Epithelial cell of proximal tubule (primary cell): ENCODE results near the gene RBM15B. TPM values are rescaled to one million over a fixed set of nuclear protein-coding genes. Genes with fewer than 3 reads are reported as not detected.

Experiments used
- DNase-seq: peaks from one replicate; pipeline ENCODE4 v3.0.0-alpha.2; 2011; ENCODE audit warnings: low read depth
- H3K4me3 ChIP-seq: 2 replicates; pipeline ENCODE4 v1.5.1; 2011; ENCODE audit warnings: low read depth, mild to moderate bottlenecking, low read length
- CTCF ChIP-seq: conservative IDR thresholded peaks from 2 replicates; pipeline ENCODE4 v1.5.1; 2012; ENCODE audit warnings: low read depth, mild to moderate bottlenecking, low read length
- total RNA-seq: library from RNA; depleted of rRNA; stranded (reverse); fragments of >200 nt; gene quantifications from 2 replicates; pipeline ENCODE4 v1.2.3, GENCODE V29; 2015

The RBM15B gene
- total RNA-seq, 1 donor from 2014 or later: 25.6 TPM

GRCh38 chr3:51382076-51382745 is 8.9 kb upstream of the RBM15B start:
- DNase-seq: no peak
- no peak for TF ChIP-seq CTCF

GRCh38 chr3:51382947-51383578 is 8.0 kb upstream of the RBM15B start:
- TF ChIP-seq CTCF: no peak

More at GRCh38 chr3:51382076-51382745, 8.9 kb upstream of the RBM15B start:
- no peak overlapping the region for H3K4me3 ChIP-seq

DNA sequence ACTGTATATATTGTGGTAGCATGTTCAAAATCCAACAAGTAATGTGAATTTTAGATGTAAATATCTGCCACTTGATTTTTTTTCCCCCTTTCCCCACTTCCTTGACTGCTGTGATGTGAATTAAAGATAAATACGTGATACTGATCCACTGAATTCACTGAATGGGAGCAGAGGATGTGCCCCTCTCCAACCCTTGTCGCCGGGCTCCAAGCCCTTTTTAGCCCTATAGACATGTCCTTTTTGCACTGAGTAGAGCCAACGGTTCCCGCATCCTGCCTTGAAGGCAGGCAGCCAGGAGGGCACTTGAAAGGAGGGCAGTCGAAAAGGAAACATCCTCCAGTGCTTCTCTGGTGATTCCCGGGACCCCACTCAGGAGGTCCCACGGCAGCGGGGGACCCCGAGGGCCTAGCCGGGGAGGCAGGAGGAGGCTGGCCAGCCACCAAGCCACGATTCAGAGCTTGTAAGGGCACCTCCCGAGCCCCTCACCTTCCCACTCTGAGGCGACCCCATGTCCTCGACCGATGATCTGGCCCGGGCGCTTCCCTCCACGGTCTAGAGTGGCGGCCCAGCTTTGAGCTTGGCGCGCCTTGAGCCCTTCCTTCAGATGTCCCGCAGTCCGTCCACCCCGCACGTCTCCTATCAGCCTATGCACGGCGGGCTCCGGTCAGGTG is 6.9 kb upstream of the RBM15B start:
- no peak for DNase-seq
- TF ChIP-seq CTCF: no peak
- H3K4me3 ChIP-seq: peak overlapping the region; percentile 97

More at GRCh38 chr3:51382947-51383578, 8.0 kb upstream of the RBM15B start:
- DNase-seq: no peak
- no peak overlapping the region for H3K4me3 ChIP-seq

DNA sequence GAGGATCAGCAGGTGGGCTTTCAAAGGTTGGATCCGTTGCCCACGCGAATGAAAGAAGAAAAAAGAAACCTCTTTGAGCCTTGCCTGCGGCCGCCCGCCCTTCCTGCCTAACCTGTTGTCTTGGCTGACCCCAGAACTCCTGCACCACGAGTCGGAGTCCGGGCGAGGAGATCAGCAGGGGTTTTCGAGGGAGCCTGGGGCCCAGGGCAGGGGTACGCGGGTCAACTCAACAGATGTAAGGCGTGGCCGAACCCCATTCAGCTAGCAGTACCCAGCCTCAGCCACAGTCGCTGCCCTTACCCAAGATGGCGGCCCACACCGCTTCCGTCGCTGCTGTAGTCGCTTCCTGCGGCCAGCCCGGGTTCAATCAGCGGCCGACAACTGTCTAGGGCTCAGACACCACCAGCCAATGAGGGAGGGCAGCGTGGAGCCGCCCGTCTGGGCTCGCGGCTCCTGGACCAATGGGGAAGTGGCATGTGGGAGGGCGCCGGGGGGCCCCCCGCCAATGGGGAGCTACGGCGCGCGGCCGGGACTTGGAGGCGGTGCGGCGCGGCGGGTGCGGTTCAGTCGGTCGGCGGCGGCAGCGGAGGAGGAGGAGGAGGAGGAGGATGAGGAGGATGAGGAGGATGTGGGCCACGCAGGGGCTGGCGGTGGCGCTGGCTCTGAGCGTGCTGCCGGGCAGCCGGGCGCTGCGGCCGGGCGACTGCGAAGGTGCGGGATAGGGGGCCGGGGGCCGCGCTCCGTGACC is 6.2 kb upstream of the RBM15B start, which contains the start of gene MANF:
MANF (plus strand) TSS at position 566 of the 748 bp plus-strand sequence; CDS start at position 618, 52 bp downstream.
- peak within 1 kb of the TSS; percentile 97 for H3K4me3 ChIP-seq
- no peak for TF ChIP-seq CTCF

DNA sequence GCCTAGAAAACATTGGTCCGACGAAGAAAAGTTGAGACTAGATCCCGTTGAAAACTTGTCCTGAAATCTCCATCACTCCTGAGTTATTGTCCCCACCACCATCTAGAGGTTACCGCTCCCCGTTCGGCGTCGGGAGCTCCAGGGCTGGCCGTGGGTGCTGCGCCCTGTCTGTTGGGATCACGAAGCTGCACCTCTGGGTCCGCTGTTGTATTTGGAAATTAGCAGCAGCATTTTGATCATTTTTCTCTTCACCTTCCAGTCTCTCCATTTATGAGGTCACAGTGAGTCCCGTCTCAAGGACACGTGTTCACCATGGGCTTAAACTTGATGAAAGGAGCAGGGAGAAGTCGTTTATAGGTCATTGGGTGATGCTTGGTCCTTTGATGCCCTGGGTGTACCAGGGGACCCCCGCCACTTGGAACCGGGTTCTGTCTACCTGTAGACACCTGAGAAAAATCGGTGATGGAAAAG is 5.4 kb upstream of the RBM15B start:
- H3K4me3 ChIP-seq: peak overlapping the region; percentile 97
- DNase-seq: no peak
- no peak for TF ChIP-seq CTCF

More for the DNA sequence above, 6.2 kb upstream of the RBM15B start, which contains the start of gene MANF:
- DNase-seq: peak; percentile 67

GRCh38 chr3:51386159-51386851 is 4.8 kb upstream of the RBM15B start:
- DNase-seq: no peak
- H3K4me3 ChIP-seq: peak overlapping the region; percentile 97
- TF ChIP-seq CTCF: no peak
